Neuron (in vitro differentiated cells): ENCODE results near the gene SAP30.

Experiments
- H2AFZ ChIP-seq: one replicate; pipeline ENCODE4 v1.6.1; 2013; ENCODE audit warnings: low read depth, mild to moderate bottlenecking, inconsistent platforms, low read length, moderate library complexity
- H3K27me3 ChIP-seq: one replicate; pipeline ENCODE4 v1.6.1; 2013; ENCODE audit warnings: low read length; ENCODE audit not compliant: insufficient read depth
- H3K36me3 ChIP-seq: one replicate; pipeline ENCODE4 v1.6.1; 2013; ENCODE audit warnings: low read length; ENCODE audit not compliant: insufficient read depth
- H3K4me1 ChIP-seq: one replicate; pipeline ENCODE4 v1.6.1; 2013; ENCODE audit warnings: low read length; ENCODE audit not compliant: insufficient read depth
- H3K4me3 ChIP-seq: 2 replicates; pipeline ENCODE4 v1.5.1; 2013; ENCODE audit warnings: mild to moderate bottlenecking, low read length, moderate library complexity
- H3K9me3 ChIP-seq: one replicate; pipeline ENCODE4 v1.6.1; 2013; ENCODE audit warnings: low read length

The SAP30 gene

DNA sequence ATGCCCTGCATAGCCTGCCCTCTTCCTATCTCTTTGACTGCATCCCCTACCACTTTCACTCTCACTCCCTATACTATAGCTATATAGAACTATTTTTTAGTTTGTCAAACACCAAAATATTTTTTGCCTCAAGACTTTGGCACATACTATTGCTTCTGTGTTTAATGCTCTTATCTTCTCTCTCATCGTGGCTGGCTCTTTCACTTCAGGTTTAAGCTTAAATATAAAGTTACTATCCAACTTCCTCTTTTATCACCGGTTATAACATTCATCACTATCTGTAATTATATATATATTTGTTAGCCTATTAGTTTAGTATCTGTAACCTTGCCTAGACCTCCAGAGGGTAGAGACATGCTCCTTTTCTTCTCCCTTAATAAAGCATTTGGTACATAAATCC is 25.1 kb upstream of the SAP30 start:
- Histone ChIP-seq H2AFZ (no peak overlapping the region), H3K36me3 (no peaks in the 10 kb centered on the region), H3K4me3 (no peak overlapping the region), H3K27me3 (no peaks in the 10 kb centered on the region), H3K9me3 (no peaks in the 10 kb centered on the region), H3K4me1 (peaks cover 12% of the 10 kb centered on the region)

DNA sequence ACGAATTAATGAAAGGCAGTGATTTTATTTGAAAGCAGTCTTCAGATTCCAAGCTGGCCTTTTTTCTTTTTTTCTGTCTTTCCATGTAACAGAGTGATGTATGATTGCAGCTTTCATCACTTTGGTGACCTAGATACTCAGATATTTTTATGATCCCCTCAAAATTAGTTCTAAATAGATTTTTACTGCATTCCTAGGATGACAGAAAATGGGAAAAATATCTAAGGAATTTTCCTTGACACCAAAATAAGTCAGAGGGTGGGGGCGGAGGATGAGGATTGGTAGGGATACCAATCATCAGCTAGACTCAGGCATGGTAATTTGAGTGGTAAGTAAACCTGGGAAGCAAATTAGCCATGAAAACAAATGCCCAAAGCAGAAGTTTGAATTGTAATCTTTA is 24.7 kb upstream of the SAP30 start:
- H3K9me3 ChIP-seq = no peaks in the 10 kb centered on the region
- no peaks in the 10 kb centered on the region for H3K36me3 ChIP-seq
- H3K4me1 ChIP-seq = peaks cover 7% of the 10 kb centered on the region
- H2AFZ ChIP-seq = no peak overlapping the region
- H3K27me3 ChIP-seq = no peaks in the 10 kb centered on the region
- no peak overlapping the region for H3K4me3 ChIP-seq

DNA sequence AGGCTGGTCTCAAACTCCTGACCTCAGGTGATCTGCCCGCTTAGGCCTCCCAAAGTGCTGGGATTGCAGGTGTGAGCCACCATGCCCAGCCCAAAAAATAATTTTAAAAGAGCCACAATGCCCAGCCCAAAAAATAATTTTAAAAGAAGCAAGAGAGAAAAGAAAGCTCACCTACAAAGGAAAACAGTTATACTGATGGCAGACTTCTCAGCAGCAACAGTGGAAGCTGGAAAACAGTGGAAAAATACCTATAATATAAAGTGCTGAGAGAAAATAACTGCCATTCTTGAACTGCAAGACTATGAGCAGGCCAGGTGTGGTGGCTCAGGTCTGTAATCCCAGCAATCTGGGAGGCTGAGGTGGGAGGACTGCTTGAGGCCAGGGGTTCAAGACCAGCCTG is 23.3 kb upstream of the SAP30 start:
- H3K36me3 ChIP-seq = no peaks in the 10 kb centered on the region
- H3K4me3 ChIP-seq = no peak overlapping the region
- no peaks in the 10 kb centered on the region for H3K4me1 ChIP-seq
- H3K9me3 ChIP-seq = no peaks in the 10 kb centered on the region
- H2AFZ ChIP-seq = no peak overlapping the region
- no peaks in the 10 kb centered on the region for H3K27me3 ChIP-seq

DNA sequence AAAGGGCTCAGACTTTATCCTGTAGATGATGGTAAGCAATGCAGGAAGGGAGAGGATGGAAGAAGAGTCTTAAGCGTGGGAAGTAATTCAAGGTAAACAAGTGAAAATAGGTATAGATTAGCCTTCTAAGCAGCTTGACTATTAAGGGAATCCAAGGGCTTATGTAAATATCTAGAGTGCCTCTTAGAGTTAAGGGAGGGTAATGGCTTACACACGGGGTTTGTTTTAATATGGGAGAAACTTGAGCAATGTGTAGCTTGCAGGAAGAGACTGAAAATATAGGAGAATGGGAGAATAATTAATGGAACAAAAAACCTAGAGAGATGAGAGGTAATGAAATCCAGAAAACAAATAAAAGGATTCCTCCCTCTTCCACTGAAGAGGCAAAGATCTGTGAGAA is 12.8 kb upstream of the SAP30 start:
- H3K36me3 ChIP-seq = no peaks in the 10 kb centered on the region
- no peak overlapping the region for H2AFZ ChIP-seq
- no peaks in the 10 kb centered on the region for H3K9me3 ChIP-seq
- no peak overlapping the region for H3K4me3 ChIP-seq
- no peaks in the 10 kb centered on the region for H3K27me3 ChIP-seq
- no peaks in the 10 kb centered on the region for H3K4me1 ChIP-seq

DNA sequence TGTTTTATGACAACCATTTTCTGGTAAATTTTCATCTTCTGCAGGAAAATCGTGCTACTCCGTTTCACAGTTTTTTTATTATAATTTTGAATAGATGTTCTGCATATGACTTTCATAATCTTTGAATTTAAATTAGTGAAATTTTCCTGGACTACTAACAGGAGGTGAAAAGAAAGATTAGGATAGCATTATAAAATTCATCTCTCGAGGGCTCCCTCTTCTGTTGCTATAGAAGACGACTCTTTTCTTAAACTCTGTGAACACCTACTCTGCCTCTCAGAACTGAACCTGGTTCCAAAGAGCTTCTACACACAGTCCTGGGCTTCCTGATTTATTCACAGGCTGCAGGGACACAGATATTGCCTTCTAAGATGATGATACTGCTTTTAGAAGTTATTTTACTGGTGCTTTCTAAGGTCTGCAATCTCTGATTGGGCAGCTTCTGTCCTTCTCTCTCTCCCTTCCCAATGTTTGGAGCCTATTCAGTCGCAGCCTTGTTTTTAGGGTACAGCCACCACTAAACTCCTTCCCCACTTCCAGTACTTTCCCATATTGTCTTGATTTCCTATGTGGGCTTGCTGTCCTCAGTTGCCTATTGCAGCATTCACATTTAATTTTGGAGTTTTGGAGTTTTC is 10.1 kb upstream of the SAP30 start:
- Histone ChIP-seq H3K36me3 (no peaks in the 10 kb centered on the region), H3K4me1 (no peaks in the 10 kb centered on the region), H3K4me3 (no peak overlapping the region), H2AFZ (no peak overlapping the region), H3K27me3 (no peaks in the 10 kb centered on the region), H3K9me3 (no peaks in the 10 kb centered on the region)

DNA sequence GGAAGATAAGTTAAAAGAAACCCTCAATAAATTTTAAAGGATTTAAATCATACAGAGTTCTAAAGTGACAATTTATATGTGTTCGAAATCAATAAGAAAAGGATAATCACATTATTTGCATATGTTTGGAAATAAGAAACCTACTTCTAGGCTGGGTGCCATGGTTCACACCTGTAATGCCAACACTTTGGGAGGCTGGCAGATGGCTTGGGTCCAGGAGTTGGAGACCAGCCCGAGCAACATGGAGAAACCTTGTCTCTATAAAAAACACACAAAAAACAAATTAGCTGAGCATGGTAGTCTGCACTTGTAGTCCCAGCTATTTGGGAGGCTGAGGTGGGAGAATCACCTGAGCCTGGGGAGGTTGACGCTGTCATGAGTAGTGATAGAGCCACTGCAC is 8.1 kb upstream of the SAP30 start:
- Histone ChIP-seq H3K27me3 (no peaks in the 10 kb centered on the region), H2AFZ (no peak overlapping the region), H3K9me3 (no peaks in the 10 kb centered on the region), H3K36me3 (no peaks in the 10 kb centered on the region), H3K4me3 (no peak overlapping the region), H3K4me1 (no peaks in the 10 kb centered on the region)

DNA sequence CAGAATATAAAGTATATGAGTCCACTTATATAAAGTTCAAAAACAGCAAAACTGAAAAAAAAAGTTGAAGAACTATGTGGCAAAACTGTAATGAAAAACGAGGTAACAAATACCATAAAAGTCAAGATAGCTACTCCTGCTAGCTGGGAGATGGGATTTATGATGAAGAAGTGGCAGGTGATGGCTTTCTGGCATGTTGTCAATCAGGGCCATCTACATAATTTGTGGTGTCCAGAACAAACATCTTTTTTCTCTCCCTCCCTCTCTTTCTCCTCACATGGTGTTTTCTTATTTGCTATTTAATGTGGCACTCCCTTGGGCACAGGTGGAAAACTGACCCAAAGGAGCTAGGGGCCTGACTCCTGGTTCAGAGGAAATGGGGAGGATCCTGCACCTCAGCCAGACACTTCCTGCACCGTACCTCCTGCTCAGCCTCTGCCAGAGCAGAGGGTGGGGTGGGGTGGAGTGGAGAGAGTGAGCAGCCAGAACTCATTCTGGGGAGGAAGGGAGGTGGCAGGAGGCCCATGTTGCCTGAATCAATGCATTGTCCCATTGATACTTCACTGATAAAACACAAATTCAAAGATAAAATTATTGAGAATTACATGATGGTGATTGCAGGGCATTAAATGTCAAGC is 5.3 kb upstream of the SAP30 start:
- peaks cover 2% of the 10 kb centered on the region for H3K4me1 ChIP-seq
- H3K9me3 ChIP-seq = no peaks in the 10 kb centered on the region
- H3K4me3 ChIP-seq = no peak overlapping the region
- no peaks in the 10 kb centered on the region for H3K36me3 ChIP-seq
- H3K27me3 ChIP-seq = no peaks in the 10 kb centered on the region
- H2AFZ ChIP-seq = no peak overlapping the region

DNA sequence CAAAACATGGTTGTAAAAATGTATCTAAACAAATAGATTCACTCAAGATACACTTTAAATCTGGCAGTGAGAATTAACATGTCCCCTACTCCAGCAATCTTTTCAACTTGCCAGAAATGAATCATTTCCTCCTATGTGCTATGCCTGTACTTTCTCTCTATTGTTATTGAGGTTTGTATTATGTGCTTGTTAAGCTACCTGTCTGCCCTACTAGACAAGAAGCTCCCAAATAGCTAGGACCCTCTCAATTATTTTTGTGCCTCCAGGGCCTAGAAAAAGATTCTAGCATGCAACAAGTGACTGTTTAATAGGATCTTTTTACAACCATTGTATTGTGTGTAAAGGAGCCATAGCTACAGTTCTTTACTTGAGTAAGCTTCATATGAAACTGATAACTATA is 3.5 kb upstream of the SAP30 start:
- Histone ChIP-seq H3K4me1 (peaks cover 2% of the 10 kb centered on the region), H3K27me3 (no peaks in the 10 kb centered on the region), H3K36me3 (no peaks in the 10 kb centered on the region), H3K9me3 (no peaks in the 10 kb centered on the region), H2AFZ (peak overlapping the region; percentile 15), H3K4me3 (no peak overlapping the region)

DNA sequence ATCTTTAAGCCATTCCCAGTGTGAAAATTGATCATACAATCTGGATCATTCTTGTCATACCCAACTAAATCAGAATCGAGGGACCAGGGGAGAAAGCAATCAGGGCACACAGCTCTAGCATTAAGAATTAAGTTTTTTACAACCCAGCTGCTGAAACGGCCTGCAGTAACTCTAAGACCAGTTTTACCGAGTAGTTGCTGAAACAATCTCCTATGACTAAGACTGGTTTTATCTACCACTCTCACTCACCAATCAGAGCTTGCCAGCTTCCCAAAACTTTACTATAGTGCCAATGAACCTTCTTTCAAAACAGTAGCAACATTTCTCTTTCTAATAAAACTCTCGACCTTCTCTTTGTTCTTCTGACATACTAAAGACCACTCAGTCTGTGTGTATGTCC is 2.8 kb upstream of the SAP30 start:
- H3K4me3 ChIP-seq = no peak overlapping the region
- no peaks in the 10 kb centered on the region for H3K36me3 ChIP-seq

DNA sequence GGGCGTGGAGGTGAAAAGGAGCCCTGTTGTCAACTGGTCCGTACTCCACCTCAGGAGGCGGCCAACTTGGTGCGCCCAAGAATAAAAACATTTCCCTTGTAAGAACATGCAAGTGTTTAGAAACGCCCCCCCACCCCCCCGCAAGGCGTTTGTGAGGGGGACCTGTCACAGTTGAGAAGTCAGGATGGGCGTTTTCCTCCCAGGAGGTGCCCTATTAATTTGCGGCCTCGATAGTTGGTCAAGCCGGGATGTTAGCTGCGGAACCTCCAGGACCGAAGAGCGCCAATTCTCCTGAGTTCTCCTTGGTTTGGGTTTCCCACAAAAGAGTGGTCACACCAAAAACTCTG is 651 bp upstream of the SAP30 start:
- peaks cover 7% of the 10 kb centered on the region for H3K4me1 ChIP-seq
- peak overlapping the region; percentile 98 for H2AFZ ChIP-seq
- peaks cover 9% of the 10 kb centered on the region for H3K36me3 ChIP-seq
- H3K9me3 ChIP-seq = no peaks in the 10 kb centered on the region
- peak overlapping the region; percentile 94 for H3K4me3 ChIP-seq
- H3K27me3 ChIP-seq = no peaks in the 10 kb centered on the region

More for the DNA sequence above, 2.8 kb upstream of the SAP30 start:
- H3K9me3 ChIP-seq = no peaks in the 10 kb centered on the region
- no peak overlapping the region for H2AFZ ChIP-seq
- H3K4me1 ChIP-seq = peaks cover 3% of the 10 kb centered on the region
- no peaks in the 10 kb centered on the region for H3K27me3 ChIP-seq

DNA sequence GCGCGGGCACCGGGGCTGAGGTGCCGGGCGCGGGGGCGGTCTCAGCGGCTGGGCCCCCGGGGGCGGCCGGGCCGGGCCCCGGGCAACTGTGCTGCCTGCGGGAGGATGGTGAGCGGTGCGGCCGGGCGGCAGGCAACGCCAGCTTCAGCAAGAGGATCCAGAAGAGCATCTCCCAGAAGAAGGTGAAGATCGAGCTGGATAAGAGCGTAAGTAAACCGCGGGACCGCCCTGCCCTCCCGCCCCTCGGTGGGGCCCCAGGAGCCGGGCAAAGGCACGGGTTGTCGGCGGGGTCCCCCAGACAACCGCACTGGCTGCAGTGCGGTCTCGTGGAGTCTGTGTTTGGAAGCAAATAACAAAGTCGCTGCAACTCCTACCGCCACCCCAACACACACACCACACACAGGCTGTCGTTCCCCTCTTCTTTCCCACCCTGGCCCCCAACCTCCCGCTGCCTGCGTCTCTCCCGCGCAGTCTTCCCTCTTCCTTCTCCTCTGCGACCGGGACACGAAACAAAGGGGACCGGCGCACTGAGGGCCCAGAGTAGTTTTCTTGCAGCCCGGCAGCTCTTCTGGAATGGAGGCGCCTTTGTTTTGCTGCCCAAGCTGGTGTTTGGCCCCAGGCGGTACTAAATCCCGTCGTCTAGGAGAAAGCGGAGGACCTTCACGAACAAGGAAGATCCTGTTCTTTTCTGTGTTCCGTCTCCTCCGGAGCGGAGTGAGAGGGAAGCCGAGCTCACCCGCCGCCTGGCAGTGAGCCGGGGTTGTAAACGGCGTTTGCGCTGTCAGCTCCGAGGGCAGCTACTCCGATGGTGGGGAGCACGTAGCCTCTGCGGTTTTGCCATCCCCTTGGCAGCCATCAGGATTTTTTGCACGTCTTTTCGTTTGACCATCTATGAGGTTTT is 788 bp downstream of the SAP30 start:
- Histone ChIP-seq H3K27me3 (no peaks in the 10 kb centered on the region), H2AFZ (peak overlapping the region; percentile 17), H3K4me3 (peak overlapping the region; percentile 94), H3K4me1 (peaks cover 7% of the 10 kb centered on the region), H3K9me3 (peaks cover 4% of the 10 kb centered on the region), H3K36me3 (peaks cover 20% of the 10 kb centered on the region)

DNA sequence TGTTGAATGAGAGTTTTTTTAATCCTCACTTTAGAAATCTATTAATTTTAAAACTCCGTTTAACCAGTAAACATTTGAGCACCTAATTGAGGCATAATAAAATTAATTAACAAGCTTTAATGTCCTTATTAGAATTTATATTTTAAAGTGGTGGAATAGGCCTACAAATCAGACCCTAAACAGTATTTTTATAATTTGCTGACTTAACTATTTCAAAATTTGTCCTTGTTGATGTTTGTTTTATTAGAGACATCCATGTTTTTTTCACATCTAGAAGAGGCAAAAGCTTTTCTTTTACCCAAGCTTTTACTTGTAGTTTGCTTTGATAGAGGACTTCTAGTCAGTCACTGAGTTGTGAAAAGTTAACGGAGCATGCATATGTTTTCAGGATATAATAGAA is 3.8 kb downstream of the SAP30 start:
- H3K4me3 ChIP-seq = no peak overlapping the region
- no peaks in the 10 kb centered on the region for H3K27me3 ChIP-seq
- H3K4me1 ChIP-seq = peaks cover 6% of the 10 kb centered on the region
- peaks cover 4% of the 10 kb centered on the region for H3K9me3 ChIP-seq
- peaks cover 34% of the 10 kb centered on the region for H3K36me3 ChIP-seq
- H2AFZ ChIP-seq = no peak overlapping the region

DNA sequence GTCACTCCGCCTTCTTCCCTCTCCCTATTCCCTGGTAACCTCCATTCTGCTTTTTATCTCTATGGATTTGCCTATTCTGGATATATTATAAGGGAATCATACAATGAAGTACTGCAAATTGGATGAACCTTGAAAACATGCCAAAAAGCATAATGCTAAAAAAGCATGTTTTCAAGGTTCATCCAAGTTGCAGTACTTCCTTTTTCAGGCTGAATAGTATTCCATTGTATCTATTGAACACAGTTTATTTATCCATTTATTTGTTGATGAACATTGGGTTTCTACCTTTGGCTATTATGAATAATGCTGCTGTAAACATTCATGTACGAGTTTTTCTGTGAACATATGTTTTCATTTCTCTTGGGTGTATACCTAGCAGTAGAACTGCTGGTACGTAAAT is 9.2 kb downstream of the SAP30 start:
- Histone ChIP-seq H3K4me1 (peaks cover 1% of the 10 kb centered on the region), H3K36me3 (peaks cover 27% of the 10 kb centered on the region), H3K9me3 (peaks cover 4% of the 10 kb centered on the region), H3K4me3 (no peak overlapping the region), H2AFZ (no peak overlapping the region), H3K27me3 (no peaks in the 10 kb centered on the region)
